ENCODE data around the gene S100A10.

The S100A10 gene

DNA sequence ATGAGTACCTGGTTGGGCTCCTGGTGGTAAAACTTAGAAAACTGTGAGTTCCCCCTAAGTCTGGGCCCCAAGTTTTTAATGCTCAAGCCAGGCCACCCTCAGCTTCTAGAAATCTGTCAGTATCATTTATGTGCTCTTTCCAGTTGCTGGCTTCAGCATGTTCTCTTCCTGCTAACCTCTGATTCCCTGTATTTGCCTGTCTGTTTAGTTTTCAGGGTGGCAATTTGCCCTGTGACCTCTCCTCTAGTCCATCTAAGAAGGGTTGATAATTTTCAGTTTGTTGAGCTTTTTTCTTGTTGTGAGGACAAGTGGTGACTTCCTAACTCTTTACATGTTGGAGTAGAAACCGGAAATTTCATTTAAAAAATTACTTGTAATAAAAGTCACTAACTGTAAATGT lies 16.0 kb upstream of the S100A10 start:
- FAIRE-seq, result no peak

DNA sequence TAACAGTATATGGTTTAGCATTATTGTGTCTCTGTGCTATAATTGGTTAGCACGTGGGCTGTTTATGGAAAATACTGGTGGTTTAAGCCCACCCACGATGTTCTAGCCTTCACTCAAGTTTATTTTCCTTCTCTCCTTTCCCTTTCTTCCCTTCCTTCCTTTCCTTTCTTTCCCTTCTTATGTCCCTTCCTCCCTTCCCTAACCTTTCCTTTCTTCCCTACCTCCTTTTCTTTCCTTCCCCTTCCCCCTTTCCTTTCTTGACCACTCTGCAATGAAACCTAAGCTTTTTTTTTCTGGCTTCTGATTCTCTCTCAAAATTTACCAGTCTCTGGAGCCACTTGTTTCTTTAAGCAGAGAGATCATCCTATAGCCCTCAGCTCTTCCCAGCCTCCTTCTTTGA lies 13.4 kb upstream of the S100A10 start:
- FAIRE-seq, result no peak

DNA sequence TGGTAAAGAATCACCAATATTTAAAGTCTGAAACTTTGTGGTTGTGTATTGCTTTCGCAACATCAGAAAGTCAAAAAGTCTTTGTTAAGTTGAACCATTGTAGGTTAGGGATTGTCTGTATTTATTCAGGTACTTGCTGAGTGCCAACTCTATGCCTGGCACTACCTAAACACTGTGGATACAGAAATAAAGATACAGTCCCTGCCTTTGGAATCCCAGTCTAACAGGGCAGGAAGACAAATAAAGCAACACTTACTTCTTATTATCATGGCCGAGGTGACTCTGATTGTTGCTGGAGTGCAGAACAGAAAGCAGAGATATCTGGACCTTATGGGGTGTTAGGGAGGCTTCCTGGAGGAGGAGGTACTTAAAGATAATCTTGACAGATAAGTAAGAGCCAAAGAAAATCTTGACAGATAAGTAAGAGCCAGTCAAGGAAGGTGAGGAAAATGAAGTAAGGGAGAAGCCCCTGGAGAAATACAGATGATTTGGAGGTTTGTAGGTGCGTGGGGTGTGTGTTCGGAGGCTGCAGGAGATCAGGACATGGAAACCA lies 11.8 kb upstream of the S100A10 start:
- FAIRE-seq, result no peak

DNA sequence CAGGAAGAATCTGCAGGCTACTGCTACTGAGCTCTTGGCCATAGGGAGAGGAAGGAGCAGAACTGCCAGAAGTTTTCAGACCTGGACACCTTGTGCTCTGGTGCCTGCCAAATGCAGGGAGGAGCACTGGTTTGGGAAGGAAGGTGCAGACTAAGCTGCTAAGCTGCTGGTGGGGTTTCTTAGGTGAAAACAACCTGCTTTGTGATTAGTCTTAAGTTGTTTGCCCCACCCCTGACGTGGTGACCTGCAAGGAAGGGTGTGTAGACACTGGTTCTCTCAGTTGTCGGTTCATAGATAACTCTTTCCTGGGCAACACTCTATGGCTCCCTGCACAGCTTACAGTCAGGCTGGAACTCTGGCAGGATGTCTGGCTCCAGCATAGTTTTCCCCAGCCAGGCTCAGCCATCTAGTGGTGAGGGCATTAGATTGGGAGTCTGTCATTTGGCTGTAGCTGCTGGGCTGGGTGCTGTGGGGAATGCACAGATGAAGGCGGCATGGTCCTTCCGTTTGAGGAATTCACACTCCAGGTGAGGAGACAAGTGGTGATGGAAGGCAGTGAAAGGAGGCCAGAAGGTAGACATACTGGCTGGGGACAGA lies 10.3 kb upstream of the S100A10 start:
- no peak for FAIRE-seq

- no peak for FAIRE-seq
Measured at GRCh38 chr1:152002960-152003359, 9.3 kb upstream of the S100A10 start.

- FAIRE-seq, result peak; percentile 91
Measured at GRCh38 chr1:152001631-152002584, 8.2 kb upstream of the S100A10 start.

GRCh38 chr1:152000964-152001630 lies 7.4 kb upstream of the S100A10 start:
- FAIRE-seq, result no peak

DNA sequence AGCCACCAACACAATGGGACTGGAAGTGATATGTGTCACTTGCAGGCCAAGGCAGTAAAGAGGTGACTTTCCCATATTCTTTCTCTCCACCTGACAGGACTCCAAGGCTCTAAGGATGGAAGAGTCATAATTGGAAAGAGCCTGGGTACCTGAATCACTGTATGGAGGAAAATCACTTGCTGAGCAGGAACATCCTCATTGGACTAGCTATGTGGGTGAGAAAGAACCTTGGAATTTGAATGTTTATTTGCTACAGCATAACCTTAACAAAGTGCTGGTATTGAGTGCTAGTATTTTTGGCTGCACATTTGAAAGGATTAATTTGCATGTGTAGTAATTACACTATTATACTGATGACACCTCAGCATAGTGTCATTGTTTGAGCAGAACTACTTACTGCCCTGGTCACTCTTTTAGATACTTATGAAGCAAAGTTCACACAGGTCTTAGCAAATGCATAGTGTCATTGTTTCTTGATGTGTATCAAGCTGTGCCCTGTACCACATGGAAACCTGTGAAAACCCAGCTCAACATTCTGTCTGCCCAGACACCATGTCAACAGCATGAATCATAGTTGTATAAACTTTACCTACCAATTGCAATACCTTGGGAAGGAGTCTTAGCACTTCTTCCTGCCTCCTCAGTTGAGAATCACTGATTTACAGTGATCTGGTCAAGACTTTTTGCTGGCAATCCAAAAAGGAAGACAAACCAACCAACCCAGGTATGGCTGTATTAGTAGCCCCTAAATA lies 5.1 kb upstream of the S100A10 start:
- FAIRE-seq, result no peak

GRCh38 chr1:151997284-151997570 lies 3.6 kb upstream of the S100A10 start:
- FAIRE-seq, result no peak

- FAIRE-seq, result no peak
Measured at GRCh38 chr1:151995774-151996173, 2.1 kb upstream of the S100A10 start.

- FAIRE-seq, result no peak
Measured at GRCh38 chr1:151994956-151995355, 1.3 kb upstream of the S100A10 start.

DNA sequence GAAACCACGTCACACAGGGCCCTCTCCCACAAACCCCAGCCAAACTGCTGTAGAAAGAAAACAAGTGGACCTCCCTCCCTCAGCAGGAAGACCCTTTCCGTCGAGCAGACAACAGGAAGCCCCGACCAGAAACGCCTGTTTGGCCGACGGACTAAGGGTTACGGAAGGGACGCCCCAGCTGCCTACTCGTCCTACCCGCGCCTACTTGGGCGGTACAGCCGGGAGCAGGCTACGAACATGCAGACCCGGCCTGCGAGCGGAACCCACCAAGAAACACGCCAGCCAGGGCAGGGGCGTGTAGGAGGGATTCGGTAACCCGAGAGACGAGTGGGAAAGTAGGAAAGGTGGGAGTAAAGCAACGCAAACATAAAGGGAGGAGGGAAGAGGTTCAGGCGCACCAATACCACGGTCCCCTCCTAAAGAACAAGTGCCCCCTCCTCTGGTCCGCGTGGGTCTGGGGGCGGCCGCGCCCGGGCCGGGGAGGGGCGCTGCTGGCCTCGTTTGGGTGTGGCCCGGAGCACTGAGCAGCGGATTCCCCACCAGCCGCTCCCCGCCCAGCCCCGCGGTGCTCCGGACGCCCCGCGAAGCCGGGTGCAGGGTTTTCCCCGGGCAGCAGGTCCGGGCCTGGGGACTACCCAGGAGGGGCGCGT lies 450 bp downstream of the S100A10 start:
- no peak for FAIRE-seq

GRCh38 chr1:151992303-151993083 lies 1.2 kb downstream of the S100A10 start:
- no peak for FAIRE-seq

DNA sequence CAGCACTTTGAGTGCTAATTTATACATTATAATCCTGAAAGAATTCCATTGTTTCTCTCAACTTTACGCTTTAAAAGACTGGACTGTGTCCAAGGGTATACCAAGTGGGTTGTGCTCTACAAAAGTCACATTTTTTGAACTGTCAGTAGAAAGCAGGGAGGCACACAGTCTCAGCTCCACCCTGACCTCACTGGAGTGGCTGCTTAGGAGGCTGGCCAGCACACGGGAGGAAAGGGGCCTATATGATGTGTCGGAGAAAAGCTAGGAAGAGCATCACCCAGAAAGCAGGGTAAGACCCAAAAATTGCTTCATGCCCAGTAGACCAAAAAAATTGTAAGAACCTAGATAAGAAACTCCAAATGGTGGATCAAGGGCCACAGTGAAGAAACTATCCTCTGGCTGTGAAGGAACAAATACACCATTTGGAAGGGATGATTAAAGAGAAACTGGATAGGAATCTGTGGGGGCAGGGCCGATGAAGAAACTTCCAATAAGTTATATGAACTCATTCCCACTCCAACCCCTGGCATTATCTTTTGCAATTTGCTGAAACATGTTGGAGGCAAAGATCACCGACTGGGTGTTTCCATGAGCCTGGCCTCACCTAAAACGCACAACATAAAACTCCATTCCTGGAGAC lies 1.9 kb downstream of the S100A10 start:
- FAIRE-seq, result no peak

DNA sequence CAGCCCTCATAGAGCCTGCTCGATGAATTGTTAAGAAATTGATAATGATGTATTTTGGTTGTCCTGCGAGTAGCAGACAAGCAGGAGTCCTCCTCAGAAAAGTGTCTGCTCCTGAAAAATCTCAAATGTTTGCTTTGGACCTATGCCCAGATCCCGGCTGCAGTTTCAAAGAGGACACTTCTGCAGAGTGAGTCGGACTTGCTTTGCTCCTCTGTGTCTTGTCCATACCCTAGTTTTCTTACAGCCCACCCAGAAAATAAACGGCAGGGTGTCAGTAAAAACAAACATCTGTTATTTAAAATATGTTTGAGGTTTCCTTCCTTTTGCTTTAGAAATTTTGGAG lies 2.8 kb downstream of the S100A10 start:
- no peak for FAIRE-seq

- FAIRE-seq, result no peak
Measured at GRCh38 chr1:151990058-151990855, 3.4 kb downstream of the S100A10 start.

GRCh38 chr1:151989211-151989862 lies 4.3 kb downstream of the S100A10 start:
- no peak for FAIRE-seq

GRCh38 chr1:151988405-151988923 lies 5.2 kb downstream of the S100A10 start:
- FAIRE-seq, result no peak

GRCh38 chr1:151986501-151987190 lies 7.0 kb downstream of the S100A10 start:
- FAIRE-seq, result no peak

Data from islet of Langerhans (tissue), 1 donor.